CD4-positive, alpha-beta memory T cell (primary cell): Measurements from ENCODE around the gene TRPV2. TPM values are rescaled to one million over a fixed set of nuclear protein-coding genes. Genes with fewer than 3 reads are reported as not detected.
A peak's percentile ranks its signal among the peaks of the same experiment; 100 is the strongest.

Source experiments
- CTCF ChIA-PET: fragments of 350-600 bp; sonication (Branson Sonifier 250); formaldehyde crosslinking; loops from one replicate; lab custom pipeline; 2021; ENCODE audit warnings: inconsistent platforms; ENCODE audit not compliant: partially characterized antibody; lab: Charles Lee
- POLR2A ChIA-PET: fragments of 350-600 bp; sonication (Branson Sonifier 250); formaldehyde crosslinking; loops from one replicate; lab custom pipeline; 2021; ENCODE audit not compliant: partially characterized antibody; lab: Charles Lee
- DNase-seq, 5 donors: peaks; one replicate each; pipeline versions ENCODE4 v3.0.0 to v3.0.0-alpha.2; 2020 to 2022; ENCODE audit warnings: mixed read lengths in 1 of 5
- H3K27ac ChIP-seq: one replicate; pipeline ENCODE4 v1.7.0; 2013; ENCODE audit warnings: low read depth, low read length
- H3K27me3 ChIP-seq: 2 replicates; pipeline ENCODE4 v1.7.0; 2013; ENCODE audit warnings: mild to moderate bottlenecking, low read length, moderate library complexity; ENCODE audit not compliant: insufficient read depth
- H3K36me3 ChIP-seq: 2 replicates; pipeline ENCODE4 v1.7.0; 2013; ENCODE audit warnings: mild to moderate bottlenecking, low read length, moderate library complexity; ENCODE audit not compliant: insufficient read depth
- H3K4me1 ChIP-seq: 2 replicates; pipeline ENCODE4 v1.7.0; 2013; ENCODE audit warnings: mild to moderate bottlenecking, low read length, moderate library complexity; ENCODE audit not compliant: insufficient read depth
- H3K4me3 ChIP-seq, 2 donors: one replicate each; pipeline ENCODE4 v1.7.0; 2013; ENCODE audit warnings: low read length in 2 of 2, mild to moderate bottlenecking in 1 of 2
- H3K9me3 ChIP-seq, 2 donors: one replicate each; pipeline ENCODE4 v1.7.0; 2013; ENCODE audit warnings: low read length in 2 of 2, control low read depth in 1 of 2; ENCODE audit not compliant: control insufficient read depth in 1 of 2
- H3K27ac Mint-ChIP-seq, 7 donors: one replicate each; pipeline ENCODE4 v1.8.0; 2020 to 2021; ENCODE audit warnings: mixed read lengths in 7 of 7, mild to moderate bottlenecking in 6 of 7, inconsistent platforms in 3 of 7, moderate library complexity in 3 of 7
- H3K27me3 Mint-ChIP-seq, 2 donors: one replicate each; pipeline ENCODE4 v1.8.0; 2020 to 2021; ENCODE audit warnings: mixed read lengths in 2 of 2
- H3K36me3 Mint-ChIP-seq, 2 donors: one replicate each; pipeline ENCODE4 v1.8.0; 2020 to 2021; ENCODE audit warnings: mixed read lengths in 2 of 2, inconsistent platforms in 1 of 2, mild to moderate bottlenecking in 1 of 2
- H3K4me1 Mint-ChIP-seq, 4 donors: one replicate each; pipeline ENCODE4 v1.8.0; 2020 to 2021; ENCODE audit warnings: mixed read lengths in 4 of 4, mild to moderate bottlenecking in 1 of 4
- H3K4me3 Mint-ChIP-seq, 8 donors: one replicate each; pipeline ENCODE4 v1.8.0; 2020 to 2021; ENCODE audit warnings: mixed read lengths in 8 of 8, mild to moderate bottlenecking in 7 of 8, moderate library complexity in 6 of 8, inconsistent platforms in 3 of 8
- H3K9me3 Mint-ChIP-seq, 8 donors: one replicate each; pipeline ENCODE4 v1.8.0; 2020 to 2021; ENCODE audit warnings: mixed read lengths in 8 of 8, mild to moderate bottlenecking in 5 of 8, inconsistent platforms in 3 of 8, moderate library complexity in 1 of 8
- intact Hi-C: fragments of 100-400 bp; cut with micrococcal nuclease; formaldehyde crosslinking; loops from one replicate; pipeline ENCODE4 v1.15.1; 2023
- polyA plus RNA-seq, 2 donors: library from polyadenylated mRNA; unstranded; fragments of 300-500 nt; fragmentation: Illumina TruSeq; gene quantifications; one replicate each; pipeline ENCODE4 v1.2.3, GENCODE V29; 2021
- total RNA-seq, 2 experiments: library from RNA; stranded (reverse); gene quantifications; one replicate each; pipeline ENCODE4 v1.2.3, GENCODE V29; 2021

The TRPV2 gene
- total and polyA plus RNA-seq, 4 experiments from 2014 or later = 95.0 to 127 (median 109) TPM

DNA sequence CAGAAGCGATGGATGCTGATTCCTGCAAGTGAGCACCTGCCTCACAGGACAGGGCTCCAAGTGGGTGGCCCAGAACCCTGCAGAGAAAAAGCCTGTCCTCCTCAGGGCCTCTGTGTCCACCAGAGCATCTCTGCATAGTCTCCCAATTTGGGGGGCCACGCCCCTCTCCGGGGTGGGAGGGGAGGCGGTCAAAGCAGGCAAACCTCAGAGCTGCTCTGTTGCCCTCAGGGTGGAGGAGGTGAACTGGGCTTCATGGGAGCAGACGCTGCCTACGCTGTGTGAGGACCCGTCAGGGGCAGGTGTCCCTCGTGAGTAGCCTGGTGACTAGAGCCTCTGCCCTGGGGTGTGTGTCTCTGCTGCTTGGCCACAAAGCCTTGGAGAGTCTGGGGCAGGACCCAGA lies 19.3 kb downstream of the TRPV2 start:
- Mint-ChIP-seq H3K4me1 (peaks cover 12 to 21% (median 14%) of the 10 kb centered on the region in 4 donors), H3K36me3 (peaks cover 3 to 39% of the 10 kb centered on the region in 2 donors), H3K4me3 (no peak overlapping the region), H3K9me3 (no peaks in the 10 kb centered on the region), H3K27ac (peak overlapping the region in 3 of 7 donors; percentile 27 to 92 (median 82)), H3K27me3 (no peaks in the 10 kb centered on the region)
- CTCF ChIA-PET = interaction anchor here (1.3 kb wide), 1 partner anchor 19 kb away, joined by 4 read pairs; the partner anchor contains the start of gene TRPV2
- no peak overlapping the region for H3K27ac ChIP-seq
- no peaks in the 10 kb centered on the region for H3K27me3 ChIP-seq
- intact Hi-C loops = no loop called here
- POLR2A ChIA-PET = interaction anchor here (8.2 kb wide), 1 partner anchor 16 kb away, joined by 122 read pairs; the partner anchor contains the start of gene TRPV2
- peak in 1 of 5 donors; percentile 24 for DNase-seq
- H3K36me3 ChIP-seq = no peaks in the 10 kb centered on the region
- no peak overlapping the region for H3K4me3 ChIP-seq
- no peaks in the 10 kb centered on the region for H3K9me3 ChIP-seq
- peaks cover 8% of the 10 kb centered on the region for H3K4me1 ChIP-seq

- CTCF ChIA-PET = interaction anchor here (0.8 kb wide), 1 partner anchor 21 kb away, joined by 3 read pairs; the partner anchor contains the start of gene TRPV2
- H3K9me3 ChIP-seq = no peaks in the 10 kb centered on the region
- H3K27me3 Mint-ChIP-seq = no peaks in the 10 kb centered on the region
- POLR2A ChIA-PET = interaction anchor here (0.8 to 8.2 kb wide), 3 partner anchors 8 to 100 kb away, joined by 3 to 122 read pairs (median 35); partner anchors contain the start of gene TRPV2
- peaks cover 24% of the 10 kb centered on the region for H3K4me1 ChIP-seq
- H3K4me3 ChIP-seq = no peak overlapping the region
- intact Hi-C loops = no loop called here
- peak overlapping the region in 1 of 8 donors; percentile 63 for H3K4me3 Mint-ChIP-seq
- peak in 1 of 5 donors; percentile 16 for DNase-seq
- no peaks in the 10 kb centered on the region for H3K9me3 Mint-ChIP-seq
- no peaks in the 10 kb centered on the region for H3K36me3 ChIP-seq
- no peak overlapping the region for H3K27ac ChIP-seq
- H3K27ac Mint-ChIP-seq = peak overlapping the region in 6 of 7 donors; percentile 65 to 91 (median 82)
- H3K36me3 Mint-ChIP-seq = peaks cover 10 to 43% of the 10 kb centered on the region in 2 donors
- no peaks in the 10 kb centered on the region for H3K27me3 ChIP-seq
- peaks cover 21 to 37% (median 28%) of the 10 kb centered on the region in 4 donors for H3K4me1 Mint-ChIP-seq
Observed at GRCh38 chr17:16435925-16436886, 20.8 kb downstream of the TRPV2 start.

DNA sequence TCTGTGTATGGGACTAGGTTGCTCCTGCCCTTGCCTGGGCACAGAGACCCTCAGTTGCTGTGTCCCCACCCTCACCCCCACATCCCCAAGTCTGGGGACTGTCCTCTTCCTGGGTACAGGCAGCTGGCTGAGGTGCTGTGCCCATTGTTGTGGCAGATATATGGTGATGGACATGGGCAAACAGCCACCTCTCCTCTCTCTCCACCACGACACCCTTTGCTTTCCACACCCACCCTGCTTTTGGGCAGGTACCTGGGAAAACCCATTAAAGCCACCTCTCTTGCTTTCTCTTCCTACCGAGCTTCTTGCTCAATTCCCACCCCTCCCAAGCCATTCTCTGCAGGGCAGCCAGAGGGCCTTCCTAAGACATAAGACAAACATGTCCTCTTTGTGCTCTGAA lies 21.7 kb downstream of the TRPV2 start:
- CTCF ChIA-PET = interaction anchor here (0.8 to 5.9 kb wide), 4 partner anchors 9 to 73 kb away, joined by 3 to 71 read pairs (median 14); partner anchors contain the start of gene TRPV2

DNA sequence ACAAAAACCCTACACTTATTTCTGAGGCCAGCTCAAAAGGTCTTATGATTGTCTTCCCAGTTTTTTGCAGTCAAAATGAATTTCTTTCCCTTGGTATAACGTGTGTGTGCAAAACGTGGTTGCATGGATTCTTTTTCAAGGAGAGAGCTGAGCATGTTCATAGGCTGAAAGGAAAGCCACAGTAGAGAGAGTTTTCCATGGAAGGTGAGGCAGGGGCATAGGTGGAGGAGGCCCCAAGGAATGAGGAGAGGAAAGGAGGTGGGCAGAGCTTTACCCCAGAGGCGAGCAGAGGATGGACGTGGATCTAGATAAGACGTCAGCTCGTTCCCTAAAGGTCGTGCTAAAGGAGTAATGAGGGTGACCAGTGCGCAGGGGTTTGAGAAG lies 22.8 kb downstream of the TRPV2 start:
- H3K9me3 ChIP-seq = no peaks in the 10 kb centered on the region
- peaks cover 15% of the 10 kb centered on the region for H3K36me3 ChIP-seq
- Mint-ChIP-seq H3K4me3 (peak overlapping the region; percentile 98 to 100 (median 99)), H3K9me3 (no peaks in the 10 kb centered on the region), H3K36me3 (peaks cover 21 to 52% of the 10 kb centered on the region in 2 donors), H3K27me3 (no peaks in the 10 kb centered on the region), H3K4me1 (peaks cover 32 to 56% (median 43%) of the 10 kb centered on the region in 4 donors), H3K27ac (peak overlapping the region; percentile 96 to 100 (median 99))
- intact Hi-C loops = loop anchor here (1.0 to 2.0 kb wide), 4 partner anchors 15 to 97 kb away; partner anchors contain the start of gene UBB
- no peaks in the 10 kb centered on the region for H3K27me3 ChIP-seq
- peaks cover 43% of the 10 kb centered on the region for H3K4me1 ChIP-seq
- H3K27ac ChIP-seq = peak overlapping the region; percentile 94
- peak overlapping the region; percentile 71 to 95 for H3K4me3 ChIP-seq
- POLR2A ChIA-PET = interaction anchor here (0.8 to 8.2 kb wide), 17 partner anchors 8 to 222 kb away, joined by 3 to 122 read pairs (median 7); partner anchors contain the start of genes CENPV, LRRC75A, TRPV2 and UBB
- DNase-seq = no peak
- CTCF ChIA-PET = interaction anchor here (1.1 to 5.9 kb wide), 10 partner anchors 10 to 98 kb away, joined by 3 to 71 read pairs (median 9); partner anchors contain the start of genes TRPV2 and UBB

More for the DNA sequence above, 21.7 kb downstream of the TRPV2 start:
- Histone ChIP-seq H3K36me3 (peaks cover 5% of the 10 kb centered on the region), H3K9me3 (no peaks in the 10 kb centered on the region), H3K4me3 (no peak overlapping the region), H3K4me1 (peaks cover 33% of the 10 kb centered on the region), H3K27me3 (no peaks in the 10 kb centered on the region), H3K27ac (no peak overlapping the region)
- peak in 1 of 5 donors; percentile 37 for DNase-seq
- Mint-ChIP-seq H3K9me3 (no peaks in the 10 kb centered on the region), H3K4me3 (peak overlapping the region in 3 of 8 donors; percentile 8 to 26 (median 21)), H3K27ac (peak overlapping the region in 6 of 7 donors; percentile 42 to 96 (median 54)), H3K4me1 (peaks cover 25 to 46% (median 36%) of the 10 kb centered on the region in 4 donors), H3K36me3 (peaks cover 15 to 47% of the 10 kb centered on the region in 2 donors), H3K27me3 (no peaks in the 10 kb centered on the region)
- POLR2A ChIA-PET = interaction anchor here (0.8 to 8.2 kb wide), 4 partner anchors 9 to 99 kb away, joined by 3 to 122 read pairs (median 22); partner anchors contain the start of gene TRPV2
- intact Hi-C loops = no loop called here

- peak overlapping the region; percentile 98 to 100 (median 99) for H3K4me3 Mint-ChIP-seq
- peak overlapping the region; percentile 78 to 95 for H3K4me3 ChIP-seq
- H3K9me3 Mint-ChIP-seq = no peaks in the 10 kb centered on the region
- no peaks in the 10 kb centered on the region for H3K27me3 Mint-ChIP-seq
- no peaks in the 10 kb centered on the region for H3K9me3 ChIP-seq
- ChIA-PET POLR2A (interaction anchor here (0.5 to 8.2 kb wide), 20 partner anchors 9 to 440 kb away, joined by 3 to 122 read pairs (median 6); partner anchors contain the start of genes CENPV, LRRC75A, TRPV2 and UBB), CTCF (interaction anchor here (1.1 to 5.9 kb wide), 10 partner anchors 11 to 97 kb away, joined by 3 to 71 read pairs (median 9); partner anchors contain the start of genes TRPV2 and UBB)
- intact Hi-C loops = loop anchor here (1.0 to 2.0 kb wide), 4 partner anchors 14 to 97 kb away; partner anchors contain the start of gene UBB
- H3K36me3 Mint-ChIP-seq = peaks cover 21 to 53% of the 10 kb centered on the region in 2 donors
- peaks cover 45% of the 10 kb centered on the region for H3K4me1 ChIP-seq
- peak; percentile 94 to 97 (median 96) for DNase-seq
- H3K36me3 ChIP-seq = peaks cover 19% of the 10 kb centered on the region
- H3K4me1 Mint-ChIP-seq = peaks cover 32 to 57% (median 43%) of the 10 kb centered on the region in 4 donors
- H3K27me3 ChIP-seq = no peaks in the 10 kb centered on the region
- H3K27ac Mint-ChIP-seq = peak overlapping the region; percentile 96 to 100 (median 99)
- H3K27ac ChIP-seq = peak overlapping the region; percentile 94
Observed at GRCh38 chr17:16438557-16439302, 23.4 kb downstream of the TRPV2 start.

DNA sequence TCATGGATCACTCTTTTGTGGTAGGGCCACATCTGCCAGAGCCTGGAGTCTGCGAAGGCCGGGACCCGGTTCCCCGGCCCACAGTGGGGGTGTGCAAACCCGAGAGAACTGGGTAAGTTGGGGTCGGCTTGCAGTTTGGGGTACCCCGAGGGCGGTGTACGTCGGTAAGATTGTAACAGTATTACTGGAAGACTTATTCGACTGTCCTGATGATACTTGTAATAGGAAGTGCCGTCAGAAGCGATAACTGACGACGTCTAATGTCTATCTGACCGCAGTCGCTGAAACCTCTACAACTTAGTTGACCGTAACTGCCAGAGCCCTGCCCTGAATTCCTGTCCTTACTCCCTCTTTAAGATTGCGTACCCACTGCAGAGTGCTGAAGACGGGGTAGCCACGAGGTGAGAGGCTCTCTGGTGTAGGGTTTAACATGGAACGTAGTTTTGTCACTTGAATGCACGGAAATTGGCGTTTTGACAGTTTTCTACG lies 24.0 kb downstream of the TRPV2 start:
- Mint-ChIP-seq H3K9me3 (no peaks in the 10 kb centered on the region), H3K4me3 (peak overlapping the region; percentile 98 to 100 (median 99)), H3K4me1 (peaks cover 33 to 62% (median 44%) of the 10 kb centered on the region in 4 donors), H3K27me3 (no peaks in the 10 kb centered on the region), H3K36me3 (peaks cover 24 to 56% of the 10 kb centered on the region in 2 donors), H3K27ac (peak overlapping the region; percentile 96 to 100 (median 99))
- peak in 4 of 5 donors; percentile 42 to 63 (median 45) for DNase-seq
- POLR2A ChIA-PET = interaction anchor here (0.9 to 8.2 kb wide), 15 partner anchors 8 to 440 kb away, joined by 3 to 122 read pairs (median 9); partner anchors contain the start of genes LRRC75A, TRPV2 and UBB
- H3K27me3 ChIP-seq = no peaks in the 10 kb centered on the region
- H3K27ac ChIP-seq = peak overlapping the region; percentile 94
- peak overlapping the region; percentile 78 to 95 for H3K4me3 ChIP-seq
- intact Hi-C loops = loop anchor here (2.0 kb wide), 1 partner anchor 13 kb away; no protein-coding TSS in a partner anchor
- H3K4me1 ChIP-seq = peaks cover 45% of the 10 kb centered on the region
- CTCF ChIA-PET = interaction anchor here (1.6 to 5.9 kb wide), 5 partner anchors 14 to 75 kb away, joined by 6 to 71 read pairs (median 13); partner anchors contain the start of genes TRPV2 and UBB
- peaks cover 19% of the 10 kb centered on the region for H3K36me3 ChIP-seq
- H3K9me3 ChIP-seq = no peaks in the 10 kb centered on the region
